GM20000 (cell line): ENCODE measurements around the gene LIN37.

Experiments
- DNase-seq: peaks from one replicate; pipeline ENCODE4 v3.0.0; 2012; ENCODE audit warnings: low spot score
- CTCF ChIP-seq: IDR thresholded peaks from 2 replicates; pipeline ENCODE4 v1.5.1; 2012; ENCODE audit warnings: mild to moderate bottlenecking, control low read depth; ENCODE audit errors: extremely low read depth, missing control alignments

The LIN37 gene

GRCh38 chr19:35732540-35733179 lies 15.7 kb upstream of the LIN37 start:
- no peak for DNase-seq
- TF ChIP-seq CTCF, result no peak

- no peak for TF ChIP-seq CTCF
- DNase-seq, result no peak
Observed at GRCh38 chr19:35733180-35734125, 14.9 kb upstream of the LIN37 start.

DNA sequence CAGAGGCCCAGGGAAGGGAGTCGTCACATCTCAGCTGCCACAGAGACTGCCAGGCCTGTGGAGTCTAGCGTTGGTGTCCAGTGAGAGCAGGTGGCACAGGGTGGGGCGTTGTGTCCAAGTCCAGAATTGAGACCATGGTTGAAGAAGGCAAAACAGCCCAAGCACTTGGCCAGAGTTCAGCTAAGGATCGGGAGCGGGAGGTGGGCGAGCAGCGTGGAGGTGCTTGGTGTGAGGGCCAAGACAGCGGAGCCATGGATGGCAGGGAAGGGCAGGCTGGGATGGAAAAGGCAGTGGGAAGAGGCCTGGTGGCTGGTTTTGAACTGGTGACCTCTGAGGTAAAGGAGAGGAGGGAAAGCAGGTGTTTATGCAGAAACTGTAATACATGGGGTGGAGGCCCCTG lies 14.1 kb upstream of the LIN37 start:
- TF ChIP-seq CTCF, result no peak
- DNase-seq, result no peak

GRCh38 chr19:35734889-35735288 lies 13.5 kb upstream of the LIN37 start:
- no peak for DNase-seq
- no peak for TF ChIP-seq CTCF

DNA sequence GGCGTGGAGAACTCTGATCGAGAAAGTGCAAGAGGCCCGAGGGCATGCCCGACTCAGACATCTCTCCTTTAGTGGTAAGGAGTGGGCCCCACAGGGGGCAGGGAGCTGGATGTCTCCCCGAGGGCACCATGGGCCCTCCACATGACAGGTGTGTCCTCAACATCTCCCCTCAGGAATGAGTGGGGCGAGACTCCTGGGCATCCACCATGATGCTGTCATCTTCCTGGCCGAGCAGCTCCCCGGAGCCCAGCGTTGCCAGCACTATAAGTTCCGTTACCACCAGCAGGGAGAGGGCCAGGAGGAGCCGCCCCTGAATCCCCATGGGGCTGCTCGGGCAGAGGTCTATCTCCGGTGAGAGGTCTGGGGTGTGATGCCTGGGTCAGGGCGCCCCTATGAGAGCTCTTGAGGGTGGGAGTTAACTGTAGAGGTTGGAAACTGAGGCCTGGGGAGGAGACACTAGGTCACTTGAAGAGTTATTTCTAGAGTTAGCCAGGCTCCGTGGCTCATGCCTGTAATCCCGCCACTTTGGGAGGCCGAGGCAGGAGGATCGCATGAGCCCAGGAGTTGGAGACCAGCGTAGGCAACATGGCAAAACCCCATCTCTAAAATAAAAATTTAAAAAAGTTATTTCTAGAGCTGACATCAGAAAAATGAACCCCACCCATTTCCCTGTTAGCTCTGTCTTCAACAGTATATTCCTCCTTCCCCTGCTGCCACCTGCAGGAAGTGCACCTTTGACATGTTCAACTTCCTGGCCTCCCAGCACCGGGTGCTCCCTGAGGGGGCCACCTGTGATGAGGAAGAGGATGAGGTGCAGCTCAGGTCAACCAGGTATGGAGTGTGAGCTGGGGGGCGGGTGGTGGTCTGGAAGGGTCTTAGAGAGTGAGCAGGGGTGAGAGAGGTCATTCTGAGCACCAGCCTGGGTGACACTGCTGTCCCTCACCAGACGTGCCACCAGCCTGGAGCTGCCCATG lies 11.2 kb upstream of the LIN37 start:
- no peak for DNase-seq
- TF ChIP-seq CTCF, result no peak

- no peak for TF ChIP-seq CTCF
- DNase-seq, result no peak
Observed at GRCh38 chr19:35738021-35738886, 10.1 kb upstream of the LIN37 start.
